ENCODE measurements around the gene DNMBP.
"Not testable (repeated sequence)": the region's sequence is repeated elsewhere in the genome, so short reads cannot be mapped to it uniquely, and the experiment has no call there.

DNMBP gene

DNA sequence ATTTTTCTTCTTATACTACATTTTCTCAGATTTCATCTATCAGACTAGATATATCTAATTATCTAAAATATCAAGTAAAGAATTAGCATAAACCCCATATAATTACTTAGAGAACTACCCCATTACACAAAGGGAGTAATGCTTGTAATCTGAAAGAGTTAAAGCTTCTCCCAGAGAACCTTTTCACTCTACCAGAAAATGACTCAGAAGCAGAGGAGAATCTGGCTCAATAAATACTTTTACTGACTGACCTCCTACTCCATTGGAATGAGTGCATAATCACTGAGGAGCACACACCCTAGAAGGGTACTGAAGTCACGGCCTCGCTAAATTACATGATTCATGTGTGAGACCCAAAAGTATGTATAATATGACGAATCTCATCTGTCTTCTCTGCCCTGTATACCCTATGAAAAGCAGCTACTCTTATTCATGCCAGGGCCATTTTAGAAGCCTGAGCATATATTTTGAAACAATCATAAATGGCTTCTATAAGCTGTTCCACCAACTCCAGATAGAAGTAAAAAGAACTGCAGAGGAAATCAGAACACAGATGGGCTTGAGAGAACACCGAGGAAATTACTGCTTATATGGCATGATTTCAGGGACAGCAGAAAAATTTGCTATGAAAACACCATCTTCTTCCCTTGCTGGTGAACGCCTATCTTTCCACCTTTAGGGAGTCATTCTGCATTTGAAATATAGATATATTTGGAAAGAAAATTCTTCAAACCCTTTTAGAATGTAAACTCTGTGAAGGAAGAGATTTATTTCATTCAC, 32.7 kb downstream of the DNMBP start:
- no peak for TF ChIP-seq JUND (IDR thresholded peaks at IDR 0.05; ENCODE audit: low read depth)
- in situ Hi-C loops (cut with HindIII; ENCODE audit: low pct_unique_long_range_greater_than_20kb, low sequenced_read_pairs), result no loop called here
- no peak for DNase-seq (ENCODE audit: low read depth in 1 of 2, low spot score in 1 of 2)

DNA sequence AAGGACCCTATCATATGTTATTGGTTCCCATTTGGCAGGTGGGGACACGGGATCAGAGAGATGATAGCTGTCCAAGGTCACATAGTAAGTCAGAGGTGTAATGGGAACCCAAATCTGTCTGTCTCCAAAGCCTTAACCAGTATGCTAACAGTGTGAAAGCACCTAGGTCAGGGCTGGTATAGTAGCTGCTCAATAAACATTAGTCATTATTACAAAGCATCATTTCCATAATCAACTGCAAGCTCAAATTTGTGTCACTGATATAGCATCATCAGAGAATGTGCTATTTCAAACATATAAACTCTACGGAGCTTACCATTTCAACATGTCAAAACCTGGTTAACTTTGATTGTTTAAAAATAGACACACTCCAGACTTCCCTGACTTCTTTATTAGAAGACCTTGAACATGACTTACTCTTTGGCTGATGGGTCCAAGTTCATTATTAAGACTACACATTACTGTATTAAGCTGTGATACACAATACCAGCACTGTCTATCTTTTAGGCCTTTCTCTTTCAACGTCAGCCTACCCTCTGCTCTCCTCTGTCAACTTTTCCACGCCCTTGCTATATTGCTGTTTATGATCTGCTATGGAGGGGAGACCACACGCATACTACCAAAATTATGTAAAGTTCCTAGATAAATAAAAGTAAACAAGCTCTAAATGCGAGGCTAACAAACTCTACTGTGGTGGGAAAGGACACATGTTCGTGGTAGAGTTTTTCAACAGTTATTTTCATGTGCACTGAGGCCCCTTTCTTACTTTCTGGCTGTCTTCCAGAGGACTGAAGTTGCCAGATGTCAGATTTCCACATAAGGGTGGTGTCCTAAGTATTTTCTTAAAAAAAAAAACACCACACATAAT, 33.6 kb downstream of the DNMBP start:
- no peak for TF ChIP-seq JUND (IDR thresholded peaks at IDR 0.05; ENCODE audit: low read depth)
- in situ Hi-C loops (cut with HindIII; ENCODE audit: low pct_unique_long_range_greater_than_20kb, low sequenced_read_pairs), result no loop called here
- DNase-seq (ENCODE audit: low read depth in 1 of 2, low spot score in 1 of 2), result no peak

DNA sequence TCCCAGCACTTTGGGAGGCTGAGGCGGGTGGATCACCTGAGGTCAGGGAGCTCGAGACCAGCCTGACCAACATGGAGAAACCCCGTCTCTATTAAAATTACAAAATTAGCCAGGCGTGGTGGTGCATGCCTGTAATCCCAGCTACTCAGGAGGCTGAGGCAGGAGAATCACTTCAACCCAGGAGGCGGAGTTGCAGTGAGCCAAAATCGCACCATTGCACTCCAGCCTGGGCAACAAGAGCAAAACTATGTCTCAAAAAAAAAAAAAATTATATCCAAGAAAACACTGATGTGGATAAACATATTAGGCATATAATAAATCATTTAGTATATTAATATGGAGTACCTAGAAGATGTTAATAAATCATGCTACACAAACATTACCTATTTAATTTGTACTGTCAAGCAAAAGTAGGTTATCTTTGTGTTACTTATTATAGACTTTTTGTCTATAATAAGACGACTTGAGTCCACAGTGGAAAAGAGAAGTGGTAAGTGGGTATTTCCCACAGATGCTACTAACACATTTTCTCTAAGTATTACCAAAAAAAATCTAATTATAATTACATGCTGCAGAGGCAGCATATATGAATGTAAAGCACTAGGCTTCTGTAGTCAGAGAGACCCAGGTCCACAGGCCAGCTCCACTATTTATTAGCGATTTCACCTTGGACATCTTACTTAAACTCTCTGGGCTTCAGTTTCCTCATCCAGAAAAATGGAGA, 34.5 kb downstream of the DNMBP start:
- DNase-seq (ENCODE audit: low read depth in 1 of 2, low spot score in 1 of 2), result no peak
- in situ Hi-C loops (cut with HindIII; ENCODE audit: low pct_unique_long_range_greater_than_20kb, low sequenced_read_pairs), result no loop called here

DNA sequence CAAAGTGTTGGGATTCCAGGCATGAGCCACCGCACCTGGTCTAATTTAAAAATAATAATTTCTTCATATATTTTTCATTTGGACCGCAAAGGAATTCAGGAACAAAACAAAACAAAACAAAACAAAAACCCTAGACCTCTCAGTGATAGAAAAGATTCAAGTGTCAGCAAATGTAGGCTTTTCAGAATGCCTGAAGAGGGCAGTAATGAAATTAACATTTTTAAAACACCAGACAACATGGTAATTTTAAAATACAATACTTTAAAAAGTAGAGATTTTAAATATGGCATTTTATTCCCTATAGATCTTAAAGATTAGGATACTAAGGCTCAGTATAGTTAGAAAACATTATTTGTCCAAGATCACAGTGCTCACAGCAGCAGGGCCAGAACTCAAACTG, 36.6 kb downstream of the DNMBP start:
- in situ Hi-C loops (cut with HindIII; ENCODE audit: low pct_unique_long_range_greater_than_20kb, low sequenced_read_pairs), result no loop called here
- DNase-seq (ENCODE audit: low read depth in 1 of 2, low spot score in 1 of 2), result no peak
- TF ChIP-seq JUND (IDR thresholded peaks at IDR 0.05; ENCODE audit: low read depth), result no peak

More for the DNA sequence above, 34.5 kb downstream of the DNMBP start:
- no peak for TF ChIP-seq JUND (IDR thresholded peaks at IDR 0.05; ENCODE audit: low read depth)

DNA sequence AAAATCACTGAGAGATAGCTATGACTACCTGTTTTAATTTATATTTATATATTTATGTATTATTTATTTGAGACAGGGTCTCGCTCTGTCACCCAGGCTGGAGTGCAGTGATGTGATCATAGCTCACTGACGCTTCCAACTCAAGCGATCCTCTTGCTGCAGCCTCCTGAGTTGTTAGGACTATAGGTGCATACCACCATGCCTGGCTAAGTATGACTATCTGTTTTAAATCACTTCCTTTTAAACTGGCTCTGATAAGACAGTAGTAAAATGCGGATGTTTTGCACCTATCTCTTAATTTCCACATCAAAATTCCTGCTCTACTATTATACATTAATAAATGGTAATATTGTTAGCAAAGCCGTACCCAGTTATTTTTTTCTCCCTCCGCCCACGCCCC, 41.8 kb downstream of the DNMBP start:
- DNase-seq (ENCODE audit: low read depth in 1 of 2, low spot score in 1 of 2), result no peak
- TF ChIP-seq JUND (IDR thresholded peaks at IDR 0.05; ENCODE audit: low read depth), result no peak
- in situ Hi-C loops (cut with HindIII; ENCODE audit: low pct_unique_long_range_greater_than_20kb, low sequenced_read_pairs), result no loop called here

DNA sequence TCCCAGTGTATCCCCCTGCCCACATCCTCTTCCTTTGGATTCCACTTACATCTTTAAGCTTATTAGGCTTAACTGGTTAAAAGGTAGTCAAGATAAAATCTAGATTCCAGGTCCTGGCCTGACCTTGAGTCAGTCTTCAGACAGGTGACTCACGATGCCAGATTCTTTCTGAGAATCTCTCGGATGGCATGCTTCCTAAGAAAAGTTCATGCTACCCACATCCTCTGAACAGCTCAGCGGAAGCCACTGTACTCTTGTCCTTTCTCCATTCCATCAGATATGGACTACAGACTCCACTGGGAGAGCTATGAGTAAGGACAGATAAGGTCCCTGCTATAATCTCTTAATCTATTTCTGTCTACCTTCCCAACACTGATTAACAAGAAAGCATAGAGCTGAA, 43.4 kb downstream of the DNMBP start:
- no peak for TF ChIP-seq JUND (IDR thresholded peaks at IDR 0.05; ENCODE audit: low read depth)
- in situ Hi-C loops (cut with HindIII; ENCODE audit: low pct_unique_long_range_greater_than_20kb, low sequenced_read_pairs), result no loop called here
- DNase-seq (ENCODE audit: low read depth in 1 of 2, low spot score in 1 of 2), result no peak

DNA sequence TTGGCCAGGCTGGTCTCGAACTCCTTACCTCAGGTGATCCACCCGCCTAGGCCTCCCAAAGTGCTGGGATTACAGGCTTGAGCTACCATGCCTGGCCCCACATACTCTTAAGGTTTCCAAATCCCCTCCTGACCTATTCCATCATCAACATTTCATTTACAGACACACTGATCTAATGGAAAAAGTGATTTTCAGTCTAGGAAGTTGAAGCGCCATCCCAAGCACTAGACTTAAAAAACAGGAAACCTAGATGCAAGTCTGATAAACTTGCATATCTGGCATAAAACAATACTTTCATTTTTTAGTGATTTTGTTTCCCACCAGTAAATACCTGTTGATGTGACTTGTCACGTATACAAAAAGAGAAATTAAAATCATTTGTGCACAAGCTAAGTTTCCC, 44.0 kb downstream of the DNMBP start:
- DNase-seq (ENCODE audit: low read depth in 1 of 2, low spot score in 1 of 2), result no peak
- no peak for TF ChIP-seq JUND (IDR thresholded peaks at IDR 0.05; ENCODE audit: low read depth)
- in situ Hi-C loops (cut with HindIII; ENCODE audit: low pct_unique_long_range_greater_than_20kb, low sequenced_read_pairs), result no loop called here

DNA sequence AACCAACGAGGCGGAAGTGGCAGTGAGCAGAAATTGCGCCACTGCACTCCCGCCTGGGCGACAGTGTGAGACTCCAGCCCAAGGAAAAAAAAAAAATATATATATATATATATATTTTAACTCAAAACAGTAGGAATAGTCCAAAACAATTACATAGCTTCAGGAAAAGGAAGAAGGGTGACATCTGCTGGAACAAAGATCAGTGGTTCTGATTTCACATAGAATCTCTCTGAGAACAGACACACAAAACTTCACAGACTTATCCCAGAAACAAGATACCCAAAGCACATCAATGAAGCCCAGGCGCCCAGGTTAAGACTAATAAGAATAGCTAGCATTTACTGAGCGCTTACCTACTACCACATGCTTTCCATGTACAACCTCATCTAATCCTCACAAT, 45.0 kb downstream of the DNMBP start:
- peak in 1 of 2 experiments; percentile 43 for DNase-seq (ENCODE audit: low read depth in 1 of 2, low spot score in 1 of 2)
- in situ Hi-C loops (cut with HindIII; ENCODE audit: low pct_unique_long_range_greater_than_20kb, low sequenced_read_pairs), result no loop called here
- no peak for TF ChIP-seq JUND (IDR thresholded peaks at IDR 0.05; ENCODE audit: low read depth)

DNA sequence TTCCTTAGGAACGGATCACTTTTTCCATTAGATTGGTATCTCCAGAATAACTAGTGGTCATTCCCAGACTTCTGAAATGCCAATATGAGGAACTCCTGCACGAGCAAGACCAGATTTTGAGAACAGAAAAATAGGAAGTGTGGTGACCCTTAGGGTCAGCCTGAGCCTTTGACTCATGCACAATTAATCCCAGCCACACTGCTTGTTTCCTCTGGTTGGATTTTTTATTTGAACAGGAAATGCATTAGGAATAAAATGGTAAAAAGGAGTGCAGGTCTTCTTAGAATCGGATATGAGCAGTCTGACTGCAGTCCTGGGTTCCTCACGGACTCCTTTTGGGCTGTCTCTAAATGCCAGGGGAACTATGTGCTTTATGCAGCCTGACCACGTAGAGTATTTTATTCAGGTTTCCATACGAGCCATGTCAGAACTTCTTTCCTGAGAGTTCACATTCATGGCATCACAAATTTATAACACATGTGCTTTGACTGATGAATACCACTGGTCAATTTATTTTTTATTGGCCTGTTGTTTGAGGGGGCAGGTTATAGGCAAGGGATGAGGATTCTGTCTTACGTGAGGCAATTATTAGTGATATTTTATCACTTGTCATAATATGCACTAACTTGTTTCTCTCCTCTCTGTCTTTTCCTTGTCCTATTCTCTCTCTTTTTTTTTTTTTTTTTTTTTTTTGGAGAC, 46.1 kb downstream of the DNMBP start:
- in situ Hi-C loops (cut with HindIII; ENCODE audit: low pct_unique_long_range_greater_than_20kb, low sequenced_read_pairs); DNase-seq (ENCODE audit: low read depth in 1 of 2, low spot score in 1 of 2): not testable (repeated sequence)

DNA sequence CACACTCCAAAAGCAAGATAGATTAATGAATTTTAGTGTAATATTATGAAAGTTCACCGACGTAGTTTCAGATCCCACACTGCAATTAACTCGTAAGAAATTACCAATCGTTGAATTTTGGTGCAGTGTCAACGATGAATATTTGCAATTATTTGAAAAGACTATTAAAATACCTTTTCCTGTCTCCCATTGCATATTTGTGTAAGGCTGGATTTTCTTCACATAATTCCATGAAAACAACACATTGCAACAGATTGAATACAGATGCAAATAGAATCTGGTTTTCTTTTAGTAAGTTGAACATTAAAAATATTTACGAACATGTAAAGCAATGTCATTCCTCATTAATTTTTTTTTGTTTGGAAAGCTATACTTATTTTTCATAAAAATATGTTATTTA, 50.9 kb downstream of the DNMBP start:
- no peak for DNase-seq (ENCODE audit: low read depth in 1 of 2, low spot score in 1 of 2)
- no peak for TF ChIP-seq JUND (IDR thresholded peaks at IDR 0.05; ENCODE audit: low read depth)
- in situ Hi-C loops (cut with HindIII; ENCODE audit: low pct_unique_long_range_greater_than_20kb, low sequenced_read_pairs), result no loop called here

DNA sequence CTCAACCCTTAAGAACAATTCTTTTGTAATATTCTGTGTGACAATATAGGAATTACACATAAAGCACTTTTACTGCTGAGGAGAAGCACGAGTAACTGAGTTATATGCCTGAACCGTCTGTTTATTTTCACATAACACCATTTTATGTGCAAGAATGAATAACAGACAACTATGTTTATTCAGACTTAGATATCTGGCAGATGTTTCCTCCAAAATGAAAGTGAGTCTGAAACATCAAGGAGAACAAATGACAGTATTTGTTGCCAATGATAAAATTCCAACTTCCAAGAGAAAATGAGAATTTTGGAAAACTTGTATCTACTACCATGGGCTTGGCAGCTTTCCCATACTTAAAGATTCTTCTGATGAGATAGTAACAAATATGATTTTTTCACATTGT, 51.4 kb downstream of the DNMBP start:
- no peak for DNase-seq (ENCODE audit: low read depth in 1 of 2, low spot score in 1 of 2)

DNA sequence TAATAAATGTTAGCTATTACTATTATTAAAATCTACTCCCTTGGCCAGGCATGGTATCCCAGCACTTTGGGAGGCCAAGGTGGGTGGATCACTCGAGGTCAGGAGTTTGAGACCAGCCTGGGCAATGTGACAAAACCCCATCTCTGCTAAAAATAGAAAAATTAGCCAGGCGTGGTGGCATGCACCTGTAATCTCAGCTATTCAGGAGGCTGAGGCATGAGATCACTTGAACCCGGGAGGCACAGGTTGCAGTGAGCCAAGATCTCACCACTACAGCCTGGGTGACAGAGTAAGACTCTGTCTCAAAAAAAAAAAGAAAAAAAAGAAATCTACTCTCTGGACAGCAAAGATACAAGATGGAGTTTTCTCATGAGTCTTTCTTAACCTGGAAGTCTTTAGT, 56.2 kb downstream of the DNMBP start:
- in situ Hi-C loops (cut with HindIII; ENCODE audit: low pct_unique_long_range_greater_than_20kb, low sequenced_read_pairs); DNase-seq (ENCODE audit: low read depth in 1 of 2, low spot score in 1 of 2): not testable (repeated sequence)

More for the DNA sequence above, 51.4 kb downstream of the DNMBP start:
- no peak for TF ChIP-seq JUND (IDR thresholded peaks at IDR 0.05; ENCODE audit: low read depth)
- in situ Hi-C loops (cut with HindIII; ENCODE audit: low pct_unique_long_range_greater_than_20kb, low sequenced_read_pairs), result no loop called here
